Naive thymus-derived CD8-positive, alpha-beta T cell (primary cell): Measurements from ENCODE around the gene DTNB. TPM values are rescaled to one million over a fixed set of nuclear protein-coding genes. Genes with fewer than 3 reads are reported as not detected.

Experiments
- ATAC-seq, 2 donors: fragments of 150-1000 bp; cut with Tn5 transposase in 1 of 2; sonication (Bioruptor Pico), chemical (Tn5 transposase) in 1 of 2; 1 replicate in 1 of 2; 2 replicates in 1 of 2; pipeline ENCODE4 v1.10.0; 2021; ENCODE audit warnings: mild to moderate bottlenecking in 2 of 2, moderate library complexity in 2 of 2
- POLR2A ChIA-PET: fragments of 350-600 bp; sonication (Branson Sonifier 250); formaldehyde crosslinking; loops from one replicate; lab custom pipeline; 2021; ENCODE audit warnings: antibody characterized with exemption; lab: Charles Lee
- DNase-seq, 10 donors: peaks; one replicate each; pipeline versions ENCODE4 v3.0.0 to v3.0.0-alpha.2; 2020 to 2022
- H3K27ac Mint-ChIP-seq, 10 donors: one replicate each; pipeline ENCODE4 v1.8.0; 2020 to 2022; ENCODE audit warnings: mild to moderate bottlenecking in 10 of 10, mixed read lengths in 10 of 10, moderate library complexity in 4 of 10, inconsistent platforms in 1 of 10
- H3K27me3 Mint-ChIP-seq, 5 donors: one replicate each; pipeline ENCODE4 v1.8.0; 2021 to 2022; ENCODE audit warnings: mixed read lengths in 5 of 5
- H3K36me3 Mint-ChIP-seq, 3 donors: one replicate each; pipeline ENCODE4 v1.8.0; 2020 to 2022; ENCODE audit warnings: mixed read lengths in 3 of 3, mild to moderate bottlenecking in 2 of 3, inconsistent platforms in 1 of 3
- H3K4me1 Mint-ChIP-seq, 4 donors: one replicate each; pipeline ENCODE4 v1.8.0; 2021 to 2022; ENCODE audit warnings: mixed read lengths in 4 of 4
- H3K4me3 Mint-ChIP-seq, 10 donors: one replicate each; pipeline ENCODE4 v1.8.0; 2020 to 2022; ENCODE audit warnings: mild to moderate bottlenecking in 10 of 10, mixed read lengths in 10 of 10, moderate library complexity in 6 of 10, inconsistent platforms in 1 of 10
- H3K9me3 Mint-ChIP-seq, 9 donors: one replicate each; pipeline ENCODE4 v1.8.0; 2020 to 2022; ENCODE audit warnings: mixed read lengths in 9 of 9, mild to moderate bottlenecking in 3 of 9, inconsistent platforms in 1 of 9, moderate library complexity in 1 of 9
- polyA plus RNA-seq, 3 donors: library from polyadenylated mRNA; unstranded; fragments of 300-500 nt; fragmentation: Illumina TruSeq; gene quantifications; one replicate each; pipeline ENCODE4 v1.2.3, GENCODE V29; 2021
- total RNA-seq, 8 experiments: library from RNA in 2 of 8; stranded (reverse) in 2 of 8; gene quantifications; one replicate each; pipeline ENCODE4 v1.2.3 and lab custom pipeline; 2021 to 2026

Gene DTNB
- total and polyA plus RNA-seq, 5 experiments from 2014 or later, result 16.3 to 41.5 (median 18.4) TPM

- DNase-seq, result no peak
- no peaks in the 10 kb centered on the region for H3K36me3 Mint-ChIP-seq
- POLR2A ChIA-PET, result no interaction called here
- ATAC-seq, result no peak
- H3K9me3 Mint-ChIP-seq, result no peaks in the 10 kb centered on the region
- H3K4me3 Mint-ChIP-seq, result no peak overlapping the region
- no peak overlapping the region for H3K27ac Mint-ChIP-seq
- peaks cover 0 to 2% (median 0%) of the 10 kb centered on the region in 5 donors for H3K27me3 Mint-ChIP-seq
- peaks cover 0 to 6% (median 3%) of the 10 kb centered on the region in 4 donors for H3K4me1 Mint-ChIP-seq
Observed at GRCh38 chr2:25699216-25699615, 25.8 kb upstream of the DTNB start.

GRCh38 chr2:25698752-25699151 lies 25.4 kb upstream of the DTNB start:
- DNase-seq (no peak), ATAC-seq (no peak)
- Mint-ChIP-seq H3K27me3 (peaks cover 0 to 2% (median 0%) of the 10 kb centered on the region in 5 donors), H3K27ac (no peak overlapping the region), H3K9me3 (no peaks in the 10 kb centered on the region), H3K36me3 (no peaks in the 10 kb centered on the region), H3K4me3 (no peak overlapping the region), H3K4me1 (peaks cover 0 to 6% (median 3%) of the 10 kb centered on the region in 4 donors)
- POLR2A ChIA-PET, result no interaction called here

DNA sequence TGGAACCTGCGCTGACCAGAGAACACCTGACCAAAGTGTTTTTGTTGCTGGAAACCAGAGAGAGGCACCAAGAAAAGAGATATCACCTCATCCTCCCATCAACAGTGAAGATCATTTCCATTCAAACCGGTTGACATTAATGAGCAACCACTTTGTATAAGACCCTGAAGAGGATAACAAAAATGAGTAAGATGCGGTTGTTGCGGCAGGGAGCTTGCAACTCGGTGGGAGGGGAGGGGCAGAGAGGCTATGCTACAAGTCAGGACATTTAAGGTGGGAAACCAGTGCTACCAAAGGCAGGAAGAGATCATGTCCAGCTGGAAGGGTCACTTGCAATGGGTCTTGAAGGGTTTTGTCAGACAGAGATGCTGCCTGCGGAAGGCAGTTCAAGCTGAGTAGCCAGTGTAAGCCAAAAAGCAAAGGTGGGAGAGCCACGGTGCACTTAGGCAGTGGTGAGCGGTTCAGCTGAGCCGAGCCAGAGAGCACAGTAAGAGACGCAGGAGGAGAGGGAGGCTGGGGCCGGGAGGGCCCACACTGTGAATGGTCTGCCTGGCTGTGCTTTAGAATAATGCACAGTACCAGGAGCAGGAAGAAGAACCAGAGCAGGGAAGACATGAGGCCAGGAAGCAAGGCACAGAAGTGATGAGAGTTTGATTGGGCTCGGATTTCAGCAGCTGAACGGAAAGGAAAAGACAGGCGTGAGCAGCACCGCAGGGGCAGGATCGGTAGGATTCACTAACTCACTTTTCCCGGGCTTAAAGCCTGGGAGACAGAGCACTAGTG lies 24.4 kb upstream of the DTNB start:
- ATAC-seq (no peak), DNase-seq (no peak)
- Mint-ChIP-seq H3K4me3 (no peak overlapping the region), H3K9me3 (no peaks in the 10 kb centered on the region), H3K27me3 (peaks cover 0 to 2% (median 0%) of the 10 kb centered on the region in 5 donors), H3K4me1 (peaks cover 0 to 6% (median 3%) of the 10 kb centered on the region in 4 donors), H3K27ac (no peak overlapping the region), H3K36me3 (no peaks in the 10 kb centered on the region)
- POLR2A ChIA-PET, result interaction anchor here (0.5 to 0.6 kb wide), 2 partner anchors 30 to 272 kb away, joined by 3 to 4 read pairs; no protein-coding TSS in a partner anchor

GRCh38 chr2:25692737-25693445 lies 19.5 kb upstream of the DTNB start:
- POLR2A ChIA-PET, result no interaction called here
- Mint-ChIP-seq H3K36me3 (no peaks in the 10 kb centered on the region), H3K4me1 (no peaks in the 10 kb centered on the region), H3K27me3 (peaks cover 0 to 3% (median 0%) of the 10 kb centered on the region in 5 donors), H3K27ac (no peak overlapping the region), H3K4me3 (no peak overlapping the region), H3K9me3 (no peaks in the 10 kb centered on the region)
- no peak for ATAC-seq
- DNase-seq, result no peak

- POLR2A ChIA-PET, result no interaction called here
- no peaks in the 10 kb centered on the region for H3K4me1 Mint-ChIP-seq
- no peaks in the 10 kb centered on the region for H3K9me3 Mint-ChIP-seq
- ATAC-seq (no peak), DNase-seq (no peak)
- no peak overlapping the region for H3K4me3 Mint-ChIP-seq
- H3K27ac Mint-ChIP-seq, result no peak overlapping the region
- peaks cover 0 to 3% (median 0%) of the 10 kb centered on the region in 5 donors for H3K27me3 Mint-ChIP-seq
- H3K36me3 Mint-ChIP-seq, result no peaks in the 10 kb centered on the region
Observed at GRCh38 chr2:25692143-25692542, 18.8 kb upstream of the DTNB start.

- no peaks in the 10 kb centered on the region for H3K9me3 Mint-ChIP-seq
- no peak overlapping the region for H3K27ac Mint-ChIP-seq
- ATAC-seq, result no peak
Observed at GRCh38 chr2:25690058-25690457, 16.7 kb upstream of the DTNB start.

DNA sequence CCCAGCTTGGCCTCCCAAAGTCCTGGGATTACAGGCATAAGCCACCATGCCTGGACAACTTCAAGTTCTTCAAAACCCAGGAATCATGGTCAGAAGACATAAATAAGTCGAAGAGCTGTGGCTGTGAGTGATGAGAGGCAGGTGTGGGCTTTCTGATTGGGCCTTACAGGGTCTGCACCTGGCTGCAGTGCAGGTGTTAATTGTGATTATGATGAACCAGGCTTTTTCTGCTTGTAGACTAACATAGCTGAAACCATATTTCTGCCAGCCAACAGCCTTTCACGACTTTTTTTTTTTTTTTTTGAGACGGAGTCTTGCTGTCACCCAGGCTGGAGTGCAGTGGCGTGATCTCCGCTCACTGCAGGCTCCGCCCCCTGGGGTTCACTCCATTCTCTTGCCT lies 14.9 kb upstream of the DTNB start:
- no peaks in the 10 kb centered on the region for H3K4me1 Mint-ChIP-seq
- POLR2A ChIA-PET, result interaction anchor here (0.6 kb wide), 1 partner anchor 233 kb away, joined by 3 read pairs; no protein-coding TSS in a partner anchor
- H3K4me3 Mint-ChIP-seq, result no peak overlapping the region

More at GRCh38 chr2:25690058-25690457, 16.7 kb upstream of the DTNB start:
- POLR2A ChIA-PET, result no interaction called here
- DNase-seq, result no peak
- no peak overlapping the region for H3K4me3 Mint-ChIP-seq
- no peaks in the 10 kb centered on the region for H3K4me1 Mint-ChIP-seq
- H3K27me3 Mint-ChIP-seq, result peaks cover 0 to 3% (median 0%) of the 10 kb centered on the region in 5 donors
- no peaks in the 10 kb centered on the region for H3K36me3 Mint-ChIP-seq

DNA sequence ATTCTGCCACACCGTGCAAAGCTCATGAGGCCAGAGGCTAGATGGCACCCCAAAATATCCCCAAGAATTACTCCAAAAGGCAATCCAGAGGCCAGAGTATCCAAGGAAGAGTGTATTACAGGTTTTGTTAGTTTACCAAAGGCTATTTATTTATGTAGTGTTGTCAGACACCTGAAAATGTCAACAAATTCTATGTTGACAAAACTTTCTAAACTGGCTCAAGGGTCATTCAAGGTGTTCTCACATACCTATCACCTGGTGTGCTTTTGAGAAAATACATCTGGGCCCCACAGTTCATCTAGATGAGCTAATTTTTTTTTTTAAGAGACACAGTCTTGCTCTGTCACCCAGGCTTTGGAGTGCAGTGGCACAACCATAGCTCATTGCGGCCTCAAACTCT lies 12.4 kb upstream of the DTNB start:
- no peak for ATAC-seq
- DNase-seq, result no peak
- Mint-ChIP-seq H3K4me3 (no peak overlapping the region), H3K9me3 (no peaks in the 10 kb centered on the region), H3K4me1 (no peaks in the 10 kb centered on the region), H3K27ac (no peak overlapping the region), H3K27me3 (peaks cover 0 to 3% (median 0%) of the 10 kb centered on the region in 5 donors), H3K36me3 (no peaks in the 10 kb centered on the region)
- POLR2A ChIA-PET, result no interaction called here

More for the DNA sequence above, 14.9 kb upstream of the DTNB start:
- peaks cover 0 to 3% (median 0%) of the 10 kb centered on the region in 5 donors for H3K27me3 Mint-ChIP-seq
- no peak for ATAC-seq
- H3K27ac Mint-ChIP-seq, result no peak overlapping the region
- no peak for DNase-seq
- no peaks in the 10 kb centered on the region for H3K36me3 Mint-ChIP-seq
- no peaks in the 10 kb centered on the region for H3K9me3 Mint-ChIP-seq

- H3K27ac Mint-ChIP-seq, result peak overlapping the region in 1 of 10 donors; percentile 38
Observed at GRCh38 chr2:25684577-25685473, 11.4 kb upstream of the DTNB start.

GRCh38 chr2:25682082-25682481 lies 8.7 kb upstream of the DTNB start:
- Mint-ChIP-seq H3K4me1 (no peaks in the 10 kb centered on the region), H3K9me3 (no peaks in the 10 kb centered on the region), H3K27ac (no peak overlapping the region), H3K36me3 (no peaks in the 10 kb centered on the region), H3K4me3 (no peak overlapping the region), H3K27me3 (no peaks in the 10 kb centered on the region)
- DNase-seq (no peak), ATAC-seq (no peak)
- POLR2A ChIA-PET, result no interaction called here

More at GRCh38 chr2:25684577-25685473, 11.4 kb upstream of the DTNB start:
- ATAC-seq (no peak), DNase-seq (no peak)
- Mint-ChIP-seq H3K4me1 (no peaks in the 10 kb centered on the region), H3K9me3 (no peaks in the 10 kb centered on the region), H3K36me3 (no peaks in the 10 kb centered on the region), H3K4me3 (no peak overlapping the region), H3K27me3 (no peaks in the 10 kb centered on the region)
- POLR2A ChIA-PET, result no interaction called here

- peak overlapping the region in 1 of 10 donors; percentile 57 for H3K27ac Mint-ChIP-seq
- ATAC-seq (no peak), DNase-seq (no peak)
- H3K4me1 Mint-ChIP-seq, result peaks cover 6 to 13% (median 7%) of the 10 kb centered on the region in 4 donors
- POLR2A ChIA-PET, result no interaction called here
- no peaks in the 10 kb centered on the region for H3K27me3 Mint-ChIP-seq
- H3K9me3 Mint-ChIP-seq, result no peaks in the 10 kb centered on the region
- H3K4me3 Mint-ChIP-seq, result no peak overlapping the region
- H3K36me3 Mint-ChIP-seq, result no peaks in the 10 kb centered on the region
Observed at GRCh38 chr2:25677877-25678276, 4.5 kb upstream of the DTNB start.

GRCh38 chr2:25674077-25674362 lies 643 bp upstream of the DTNB start:
- POLR2A ChIA-PET, result interaction anchor here (0.9 to 3.6 kb wide), 5 partner anchors 9 to 701 kb away, joined by 3 to 21 read pairs (median 3); partner anchors contain the start of gene ASXL2
- H3K27me3 Mint-ChIP-seq, result no peaks in the 10 kb centered on the region
- peaks cover 11 to 36% (median 29%) of the 10 kb centered on the region in 4 donors for H3K4me1 Mint-ChIP-seq
- H3K36me3 Mint-ChIP-seq, result no peaks in the 10 kb centered on the region
- DNase-seq (no peak), ATAC-seq (no peak)
- peak overlapping the region; percentile 31 to 90 (median 80) for H3K27ac Mint-ChIP-seq
- H3K9me3 Mint-ChIP-seq, result no peaks in the 10 kb centered on the region
- H3K4me3 Mint-ChIP-seq, result peak overlapping the region; percentile 69 to 92 (median 84)
